K562 (cell line): ENCODE results near the gene PPL. TPM values are rescaled to one million over a fixed set of nuclear protein-coding genes. Genes with fewer than 3 reads are reported as not detected.

Source experiments
- CBFB ChIP-seq: sonication (generic); formaldehyde crosslinking; IDR thresholded peaks from 2 replicates; pipeline ENCODE4 v1.4.0; 2020; ENCODE audit warnings: mild to moderate bottlenecking, missing genetic modification reagents
- DDX20 ChIP-seq: fragments of 450-650 bp; IDR thresholded peaks from 2 replicates; pipeline ENCODE4 v1.6.1; 2016; ENCODE audit warnings: missing genetic modification characterization, low read depth, mild to moderate bottlenecking, missing compliant biosample characterization, moderate library complexity
- E2F1 ChIP-seq: sonication (generic); formaldehyde crosslinking; IDR thresholded peaks from 2 replicates; pipeline ENCODE4 v1.8.1; 2023; ENCODE audit warnings: mild to moderate bottlenecking, missing genetic modification reagents, moderate library complexity
- EZH2 ChIP-seq: IDR thresholded peaks from 2 replicates; pipeline ENCODE4 v1.6.1; 2012; ENCODE audit warnings: low read depth, mild to moderate bottlenecking, inconsistent platforms, low read length, borderline replicate concordance
- FOXK2 ChIP-seq, 2 experiments: fragments of 450-650 bp; IDR thresholded peaks in 1 of 2; conservative IDR thresholded peaks in 1 of 2; 2 replicates each; pipeline ENCODE4 v1.6.1; 2016; ENCODE audit warnings: low read depth in 2 of 2, mild to moderate bottlenecking in 1 of 2
- FUS ChIP-seq: fragments of 200-400 bp; formaldehyde crosslinking; optimal IDR thresholded peaks from 2 replicates; pipeline ENCODE3; 2017; ENCODE audit warnings: low read depth, low read length
- GATAD2A ChIP-seq: fragments of 450-650 bp; IDR thresholded peaks from 2 replicates; pipeline ENCODE4 v1.6.1; 2017
- GTF2E2 ChIP-seq: fragments of 200-800 bp; sonication (Bioruptor generic); IDR thresholded peaks from 2 replicates; pipeline ENCODE4 v1.6.1; 2016; ENCODE audit warnings: missing genetic modification characterization, missing compliant biosample characterization
- HIVEP1 ChIP-seq: fragments of 250-450 bp; sonication (Bioruptor Pico); IDR thresholded peaks from 2 replicates; pipeline ENCODE4 v1.4.0; 2020; ENCODE audit warnings: mild to moderate bottlenecking
- HMG20B ChIP-seq: fragments of 250-450 bp; sonication (Bioruptor Pico); IDR thresholded peaks from 2 replicates; pipeline ENCODE4 v1.5.0; 2021; ENCODE audit warnings: mild to moderate bottlenecking
- HNRNPK ChIP-seq: fragments of 200-400 bp; formaldehyde crosslinking; IDR thresholded peaks from one replicate; pipeline ENCODE4 v1.6.1; 2018; ENCODE audit warnings: mild to moderate bottlenecking, low read depth, low read length; ENCODE audit not compliant: poor library complexity, severe bottlenecking
- NCOA1 ChIP-seq: fragments of 450-650 bp; IDR thresholded peaks from 2 replicates; pipeline ENCODE4 v1.6.1; 2016; ENCODE audit warnings: low read depth
- NFE2L1 ChIP-seq: fragments of 450-650 bp; IDR thresholded peaks from 2 replicates; pipeline ENCODE4 v1.6.1; 2016; ENCODE audit warnings: missing genetic modification characterization, low read depth, mild to moderate bottlenecking, missing compliant biosample characterization, moderate library complexity, borderline replicate concordance
- NR0B1 ChIP-seq: fragments of 450-650 bp; IDR thresholded peaks from one replicate; pipeline ENCODE4 v1.6.1; 2018; ENCODE audit warnings: mild to moderate bottlenecking, moderate library complexity; ENCODE audit not compliant: partially characterized antibody
- NR2C1 ChIP-seq, 2 experiments: fragments of 450-650 bp; IDR thresholded peaks; 2 replicates each; pipeline ENCODE4 v1.6.1; 2017; ENCODE audit warnings: mild to moderate bottlenecking in 2 of 2, antibody characterized with exemption in 1 of 2, inconsistent platforms in 1 of 2, missing compliant biosample characterization in 1 of 2, missing genetic modification characterization in 1 of 2
- SMC3 ChIP-seq: conservative IDR thresholded peaks from 2 replicates; pipeline ENCODE4 v1.6.1; 2011; ENCODE audit warnings: low read depth, low read length, improper control_type of control experiment; ENCODE audit not compliant: insufficient read depth
- TFE3 ChIP-seq: fragments of 450-650 bp; formaldehyde crosslinking; IDR thresholded peaks from 2 replicates; pipeline ENCODE4 v1.4.0; 2020; ENCODE audit warnings: mild to moderate bottlenecking, mixed read lengths
- ZNF124 ChIP-seq: sonication (generic); formaldehyde crosslinking; IDR thresholded peaks from 2 replicates; pipeline ENCODE4 v1.8.1; 2022; ENCODE audit warnings: missing genetic modification reagents
- ZNF431 ChIP-seq: sonication (generic); formaldehyde crosslinking; IDR thresholded peaks from 2 replicates; pipeline ENCODE4 v1.8.0; 2022; ENCODE audit warnings: mild to moderate bottlenecking, missing genetic modification reagents
- ZNF512 ChIP-seq: IDR thresholded peaks from 2 replicates; pipeline ENCODE4 v1.6.1; 2016; ENCODE audit warnings: missing genetic modification characterization, missing compliant biosample characterization
- ZNF699 ChIP-seq: fragments of 250-450 bp; sonication (Bioruptor Pico); IDR thresholded peaks from 2 replicates; pipeline ENCODE4 v1.8.0; 2021; ENCODE audit warnings: mild to moderate bottlenecking, moderate library complexity; ENCODE audit not compliant: insufficient replicate concordance
- ZNF764 ChIP-seq: fragments of 250-450 bp; sonication (Bioruptor Pico); IDR thresholded peaks from 2 replicates; pipeline ENCODE4 v1.4.0; 2020; ENCODE audit warnings: low read depth, mild to moderate bottlenecking, moderate library complexity
- polyA plus RNA-seq, 8 experiments: library from polyadenylated mRNA; depleted of rRNA in 4 of 8; stranded (reverse) in 5 of 8; unstranded in 3 of 8; fragments of >200 nt; fragmentation: Nextera tagmentation in 2 of 8; fragmentation: Illumina TruSeq in 1 of 8; extraction: Ambion mirVana in 2 of 8; extraction: Trizol in 1 of 8; gene quantifications; 2 replicates each; pipeline versions ENCODE4 v1.2.1 to v1.2.3, GENCODE V29; 2011 to 2014; ENCODE audit warnings: inconsistent platforms in 1 of 8, missing spikeins in 1 of 8
- total RNA-seq, 7 experiments: library from RNA; depleted of rRNA in 6 of 7; stranded (reverse); fragments of >200 nt in 6 of 7; fragmentation: Illumina TruSeq in 2 of 7; extraction: Trizol in 2 of 7; gene quantifications; 2 replicates each; pipeline versions ENCODE4 v1.2.1 to v1.2.3, GENCODE V29; 2011 to 2021; ENCODE audit warnings: low replicate concordance in 1 of 7

The PPL gene
- total and polyA plus RNA-seq, 9 of the 15 experiments (the other 6 are each of a cell fraction or from before 2014, with no cell fraction given): 0.01 to 0.15 (median 0.07) TPM; not detected in 3

- TF ChIP-seq TFE3 (CRISPR knock-in tag) (peak; percentile 99), EZH2 (no peak), FUS (peak; percentile 25), FOXK2 (conservative IDR thresholded peaks at IDR 0.05 in 1 of 2, IDR thresholded peaks at IDR 0.05 in 1 of 2; ENCODE audit: low read depth in 2 of 2) (peak in 1 of 2 experiments; percentile 79; a peak in 3 of 4 replicates), NCOA1 (no peak), ZNF764 (CRISPR knock-in tag) (no peak), E2F1 (CRISPR knock-in tag) (no peak), CBFB (CRISPR knock-in tag) (no peak), NR2C1 (IDR thresholded peaks at IDR 0.05) (no peak), NR2C1 (tag; IDR thresholded peaks at IDR 0.05) (no peak), DDX20 (tag) (no peak), NR0B1 (no peak), ZNF699 (CRISPR knock-in tag) (no peak), HNRNPK (no peak), GTF2E2 (tag) (peak; percentile 69; the same call in 1 of the 2 replicates), ZNF431 (CRISPR knock-in tag) (no peak), SMC3 (no peak), ZNF512 (tag) (no peak), HMG20B (CRISPR knock-in tag) (no peak), NFE2L1 (tag) (no peak), ZNF124 (CRISPR knock-in tag) (no peak), HIVEP1 (CRISPR knock-in tag) (no peak), GATAD2A (no peak)
Measured at GRCh38 chr16:4846901-4847773, 89.8 kb downstream of the PPL start, which contains the start of the genes GLYR1 and UBN1 (continued).
